Central memory CD4-positive, alpha-beta T cell (primary cell): ENCODE results near the gene RBM39.

Experiments used
- DNase-seq: peaks from one replicate; pipeline ENCODE4 v3.0.0; 2022

RBM39 gene

DNA sequence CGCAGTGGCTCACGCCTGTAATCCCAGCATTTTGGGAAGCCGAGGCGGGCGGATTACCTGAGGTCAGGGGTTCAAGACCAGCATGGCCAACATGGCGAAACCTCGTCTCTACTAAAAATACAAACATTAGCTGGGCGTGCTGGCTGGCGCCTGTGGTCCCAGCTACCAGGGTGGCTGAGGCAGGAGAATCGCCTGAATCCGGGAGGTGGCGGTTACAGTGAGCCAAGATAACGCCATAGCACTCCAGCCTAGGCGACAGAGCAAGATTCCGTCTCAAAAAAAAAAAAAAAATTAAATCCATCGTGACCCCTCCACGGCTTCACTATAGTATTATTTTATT, 76.1 kb downstream of the RBM39 start:
- no peak for DNase-seq

- DNase-seq: peak; percentile 94
Measured at GRCh38 chr20:35664466-35665206, 77.4 kb downstream of the RBM39 start, which contains the start of the genes CPNE1 and RBM12. Gene CPNE1, minus strand, starts transcription at chr20:35664900. Its CDS starts 31,977 bp downstream, at chr20:35632923. Gene RBM12, minus strand, starts transcription at chr20:35664900. Its CDS starts 9,578 bp downstream, at chr20:35655322.

- DNase-seq: peak; percentile 74
Measured at GRCh38 chr20:35663516-35664465, 78.3 kb downstream of the RBM39 start.

DNA sequence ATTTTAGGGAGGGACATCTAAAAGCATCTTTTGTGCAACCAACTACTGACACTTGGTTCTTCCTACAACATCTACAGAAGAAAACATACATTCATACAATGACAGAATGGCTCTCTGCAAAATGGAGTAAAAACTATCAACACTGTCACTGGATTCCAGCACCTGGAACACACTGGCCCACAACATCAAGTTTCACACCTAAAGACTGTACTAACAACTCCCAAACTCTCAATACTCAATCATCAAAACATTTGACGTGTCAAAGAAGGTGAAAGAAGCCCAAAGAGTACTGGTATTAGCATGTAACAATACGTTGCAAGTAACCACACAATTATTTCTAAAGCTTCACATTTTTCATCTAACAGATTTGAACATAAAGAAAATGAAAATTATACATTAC, 79.5 kb downstream of the RBM39 start:
- no peak for DNase-seq

DNA sequence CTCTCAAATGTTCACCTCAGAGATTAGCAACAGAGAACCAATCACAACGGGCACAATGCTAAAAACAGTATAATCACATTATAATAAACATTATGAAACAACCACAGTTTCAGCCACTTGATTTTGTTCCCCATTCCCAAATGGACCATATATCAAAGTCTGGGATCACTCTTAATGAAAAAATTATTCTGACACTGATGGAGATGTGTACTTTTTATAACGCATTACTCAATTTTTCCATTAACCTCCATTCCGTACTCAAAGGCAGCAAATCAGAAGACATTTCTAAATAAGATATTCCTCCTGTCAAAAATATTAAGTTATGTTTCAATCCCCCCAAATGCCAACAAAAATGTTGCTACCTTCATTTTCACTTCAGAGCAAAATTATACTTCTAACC, 80.2 kb downstream of the RBM39 start:
- DNase-seq: no peak

DNA sequence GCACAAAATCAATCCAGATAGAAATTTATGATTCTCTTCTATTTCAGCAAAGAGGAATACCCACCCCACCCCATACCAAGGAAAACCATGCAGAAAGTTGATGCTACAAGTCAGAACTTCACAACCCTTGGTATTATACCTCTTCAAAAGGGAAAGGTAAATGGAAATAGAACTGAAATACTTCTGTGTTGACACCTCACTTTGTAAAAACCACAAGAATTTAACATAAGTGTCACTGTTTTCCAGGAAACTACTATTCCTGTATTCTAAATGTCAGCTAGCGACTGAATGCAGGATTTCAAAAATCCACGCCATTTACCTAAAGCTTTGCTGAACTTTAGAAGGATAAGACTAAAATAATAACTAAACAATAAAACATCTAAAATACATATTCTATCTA, 81.0 kb downstream of the RBM39 start:
- no peak for DNase-seq

GRCh38 chr20:35660122-35660937, 81.7 kb downstream of the RBM39 start:
- no peak for DNase-seq

DNA sequence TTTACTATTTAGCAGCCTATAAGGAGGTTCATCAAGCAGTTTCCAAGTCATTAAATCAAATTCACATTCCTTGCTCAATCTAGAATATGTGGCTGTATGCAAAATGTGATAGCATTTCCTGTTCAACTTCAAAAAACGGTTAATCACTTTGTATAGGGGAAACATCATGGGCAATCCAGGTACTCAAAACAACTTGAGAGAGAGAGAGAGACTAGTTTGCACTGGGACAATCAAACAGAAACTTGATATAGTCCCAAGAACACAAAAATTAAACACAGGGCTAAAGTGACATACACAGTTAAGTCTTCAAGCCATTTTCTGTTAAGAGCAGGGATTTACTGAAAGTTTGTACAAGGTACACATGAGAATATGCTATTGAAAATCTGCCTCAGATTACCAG, 84.8 kb downstream of the RBM39 start:
- DNase-seq: no peak

- no peak for DNase-seq
Measured at GRCh38 chr20:35654415-35654814, 87.6 kb downstream of the RBM39 start.

- DNase-seq: no peak
Measured at GRCh38 chr20:35653893-35654292, 88.2 kb downstream of the RBM39 start.
